NCI-H146 treated with DMSO at 0.1 percent for 48 hours (cell line): ENCODE measurements around the gene PHC2.

Source experiments
- DNase-seq: peaks from one replicate; lab custom pipeline; 2025; ENCODE audit not compliant: unreplicated experiment; lab: John Stamatoyannopoulos, UW

The PHC2 gene

DNA sequence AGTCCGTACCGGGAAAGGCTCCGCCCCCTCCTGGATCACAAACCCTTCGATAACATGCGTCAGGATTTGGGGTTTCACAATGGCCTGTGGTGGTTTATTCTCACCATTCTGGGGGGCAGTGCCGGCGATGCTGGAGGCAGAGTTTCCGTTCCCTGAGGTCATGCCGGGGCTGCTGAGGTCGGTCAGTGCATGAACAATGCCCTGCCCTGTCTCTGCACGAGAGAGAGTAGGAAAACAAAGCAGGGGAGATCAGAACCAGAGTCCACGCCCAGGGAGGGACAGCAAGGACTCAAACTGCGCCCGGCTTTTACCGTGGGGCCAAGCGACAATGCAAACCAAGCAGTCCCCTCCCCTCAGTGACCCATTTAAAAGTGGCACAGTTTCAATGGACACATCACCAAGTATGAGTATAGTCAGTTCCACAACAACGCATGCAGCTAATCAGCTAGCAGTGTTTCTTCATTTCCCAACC lies 96.8 kb downstream of the PHC2 start:
- no peak for DNase-seq

DNA sequence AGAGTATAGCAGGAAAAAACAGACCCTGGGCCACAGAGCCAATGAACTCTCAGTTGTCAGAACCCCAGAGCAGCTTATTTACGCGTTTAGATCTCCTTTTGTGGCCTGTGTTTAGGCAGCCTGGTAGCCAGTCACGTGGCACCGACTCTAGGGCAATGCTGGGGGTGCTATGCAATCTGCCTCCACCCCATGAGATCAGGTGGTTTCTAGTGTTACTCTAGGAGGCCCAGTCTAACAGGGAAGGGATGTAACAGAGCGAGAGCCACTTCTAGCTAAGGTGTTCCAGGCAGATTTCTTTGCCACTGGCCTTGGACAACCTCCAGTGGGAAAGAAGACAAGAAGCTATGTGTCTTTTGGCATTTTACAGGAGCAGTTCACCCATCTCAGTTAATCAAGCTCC lies 98.0 kb downstream of the PHC2 start:
- no peak for DNase-seq

DNA sequence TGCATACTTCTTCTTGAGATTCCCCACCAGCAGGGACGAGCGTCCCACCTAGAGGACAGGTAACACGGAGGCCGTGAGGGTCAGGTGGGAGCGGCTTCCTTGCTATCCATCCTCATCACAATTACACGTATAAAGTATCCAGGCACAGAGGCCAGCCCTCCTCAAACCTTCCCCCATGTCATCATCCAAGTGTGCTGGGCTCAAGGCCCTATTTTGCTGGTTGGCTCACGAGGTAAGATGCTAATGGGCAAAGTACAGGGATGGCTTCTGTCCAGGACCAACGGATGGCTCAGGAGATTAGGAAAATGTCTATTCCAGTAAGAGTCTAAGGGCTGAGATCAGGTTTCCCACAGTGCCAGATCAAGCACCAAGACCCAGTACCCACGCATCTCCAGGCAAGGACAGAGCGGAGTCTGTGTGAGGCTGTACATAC lies 98.5 kb downstream of the PHC2 start:
- DNase-seq = no peak

DNA sequence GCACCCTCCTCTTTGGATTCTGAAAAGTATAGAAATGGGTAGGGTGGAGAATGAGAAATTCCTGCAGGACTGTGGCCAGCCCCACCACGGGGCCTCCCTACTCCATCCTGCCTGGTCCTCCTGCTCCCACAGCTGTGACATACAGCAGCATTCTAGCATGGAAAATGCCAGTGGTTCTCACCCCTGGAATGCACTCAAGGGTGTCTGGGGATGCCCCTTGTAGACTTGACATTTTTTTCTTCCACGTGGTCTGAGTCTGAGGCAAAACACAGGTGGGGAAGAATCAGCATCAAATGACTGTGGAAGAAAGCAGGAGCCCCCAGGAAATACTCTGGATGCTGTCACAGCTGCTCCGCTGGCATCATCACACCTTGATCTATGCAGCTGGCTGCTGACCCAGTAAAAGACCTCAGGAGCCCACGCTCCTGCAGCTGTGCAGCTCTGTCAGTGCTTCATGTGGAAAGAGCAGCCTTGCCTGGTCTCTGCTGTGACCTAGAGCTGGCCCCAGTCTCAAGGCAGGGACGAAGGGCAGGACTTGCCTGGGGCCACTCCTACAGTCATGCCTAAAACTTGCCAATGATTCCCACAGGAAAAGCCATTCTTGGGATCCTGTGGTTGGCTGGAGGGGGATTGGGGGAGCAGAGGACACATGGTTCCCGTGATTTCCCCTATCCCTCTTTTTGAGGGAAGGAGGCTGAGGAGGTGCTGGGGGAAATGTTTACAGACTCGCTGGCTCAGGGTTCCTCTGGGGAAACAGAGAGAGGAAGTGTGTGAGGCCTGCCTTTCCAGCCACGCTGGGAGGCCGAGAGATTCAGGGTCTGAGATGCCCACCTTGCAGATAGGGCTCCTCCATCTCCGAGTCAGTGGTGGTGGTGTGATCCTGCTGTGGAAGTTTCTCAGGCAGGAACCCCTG lies 99.2 kb downstream of the PHC2 start:
- DNase-seq = no peak

DNA sequence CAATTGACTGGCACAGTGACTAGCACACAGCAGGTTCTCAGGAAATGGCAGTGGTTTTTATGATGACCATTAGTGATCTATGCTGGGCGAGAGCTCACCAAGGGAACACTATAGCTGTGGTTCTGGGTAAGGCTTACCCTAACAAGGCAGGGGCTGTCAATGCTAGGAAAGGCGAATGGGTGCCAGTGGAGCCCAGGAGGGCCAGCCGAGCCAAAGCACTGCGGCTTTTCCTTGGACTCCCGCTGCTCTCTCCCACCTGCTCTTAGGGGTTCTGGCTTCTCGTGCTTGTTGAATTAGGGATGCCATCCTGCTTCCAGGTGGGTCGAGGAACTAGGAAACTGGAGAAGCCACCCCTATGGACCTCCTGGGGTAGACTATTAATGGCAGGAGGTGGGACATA lies 100.0 kb downstream of the PHC2 start:
- DNase-seq = no peak

DNA sequence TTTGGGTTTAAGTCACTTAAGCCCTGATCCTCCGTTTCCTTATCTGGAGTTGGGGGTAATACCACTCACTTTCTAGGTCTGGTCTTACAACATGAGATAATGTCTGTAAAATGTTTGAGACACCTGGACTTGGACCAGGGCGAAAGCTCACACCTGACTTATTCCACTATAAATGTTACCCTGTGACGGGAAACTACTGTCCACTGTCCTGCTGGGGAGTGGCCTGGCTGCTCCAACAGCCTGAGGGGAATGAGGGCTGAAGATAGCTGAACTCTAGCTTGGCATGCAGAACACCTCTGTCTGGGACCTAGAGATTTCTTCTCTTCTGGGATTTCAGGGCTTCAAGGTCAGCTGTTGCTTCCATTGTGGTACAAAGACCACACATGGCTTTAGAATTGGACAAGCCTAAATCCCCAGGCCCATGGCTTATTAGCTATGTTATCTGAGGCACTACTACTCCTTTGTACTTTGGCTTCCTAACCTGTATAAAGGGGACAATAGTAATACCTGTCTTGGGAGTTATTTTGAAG lies 100.5 kb downstream of the PHC2 start:
- DNase-seq = no peak

DNA sequence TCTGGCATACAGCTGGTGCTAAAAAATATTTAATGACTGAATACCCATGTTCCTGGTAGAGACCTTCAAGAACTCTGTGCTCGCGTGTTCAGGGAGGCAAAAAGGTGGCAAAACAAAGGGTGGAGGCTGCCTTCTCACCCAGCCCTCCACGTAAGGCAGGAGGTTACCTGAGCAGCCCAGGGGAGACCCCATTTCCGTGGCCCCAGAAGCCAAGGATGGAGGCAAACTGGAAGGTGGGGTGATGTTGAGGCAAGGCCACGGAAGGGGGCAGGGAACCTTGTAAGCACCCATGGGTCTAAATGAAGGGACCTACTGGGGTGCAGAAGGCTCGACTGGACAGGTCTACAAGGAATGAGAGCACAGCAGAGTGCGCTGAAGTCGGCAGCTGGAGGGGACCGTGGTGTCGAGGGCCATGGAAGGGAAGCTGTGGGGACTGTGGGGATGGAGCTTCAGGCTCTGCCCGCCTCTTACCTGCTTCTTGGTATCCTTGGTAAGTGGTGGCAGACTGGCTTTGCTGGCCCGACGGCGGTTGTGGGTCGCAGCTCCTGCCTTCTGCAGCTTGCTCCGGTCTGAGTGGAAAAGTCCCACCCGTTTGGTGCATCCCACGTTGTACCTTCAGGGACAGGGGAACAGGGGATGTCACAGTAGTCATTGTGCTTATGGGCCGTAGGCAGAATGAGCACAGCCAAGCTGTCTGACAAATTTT lies 101.1 kb downstream of the PHC2 start:
- DNase-seq = no peak

DNA sequence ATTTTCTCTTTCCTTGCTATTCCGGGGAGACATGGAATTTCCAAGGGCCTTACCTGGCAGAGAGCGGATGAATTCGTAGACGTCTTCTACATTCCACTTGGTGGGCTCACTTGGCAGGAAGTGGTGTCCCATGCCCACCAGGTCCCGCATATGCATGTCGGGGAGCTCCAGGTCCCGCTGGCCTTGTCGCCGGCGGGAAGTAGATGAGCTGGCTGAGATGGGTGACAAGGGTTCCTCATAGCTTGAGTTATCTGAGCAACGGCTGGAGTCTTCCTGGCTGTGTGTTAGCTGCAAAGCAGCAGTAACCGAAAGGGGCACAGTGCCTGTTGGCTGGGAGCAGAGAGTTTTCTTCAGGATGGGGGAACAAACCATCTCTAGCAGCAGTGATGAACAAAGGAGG lies 102.1 kb downstream of the PHC2 start:
- no peak for DNase-seq

DNA sequence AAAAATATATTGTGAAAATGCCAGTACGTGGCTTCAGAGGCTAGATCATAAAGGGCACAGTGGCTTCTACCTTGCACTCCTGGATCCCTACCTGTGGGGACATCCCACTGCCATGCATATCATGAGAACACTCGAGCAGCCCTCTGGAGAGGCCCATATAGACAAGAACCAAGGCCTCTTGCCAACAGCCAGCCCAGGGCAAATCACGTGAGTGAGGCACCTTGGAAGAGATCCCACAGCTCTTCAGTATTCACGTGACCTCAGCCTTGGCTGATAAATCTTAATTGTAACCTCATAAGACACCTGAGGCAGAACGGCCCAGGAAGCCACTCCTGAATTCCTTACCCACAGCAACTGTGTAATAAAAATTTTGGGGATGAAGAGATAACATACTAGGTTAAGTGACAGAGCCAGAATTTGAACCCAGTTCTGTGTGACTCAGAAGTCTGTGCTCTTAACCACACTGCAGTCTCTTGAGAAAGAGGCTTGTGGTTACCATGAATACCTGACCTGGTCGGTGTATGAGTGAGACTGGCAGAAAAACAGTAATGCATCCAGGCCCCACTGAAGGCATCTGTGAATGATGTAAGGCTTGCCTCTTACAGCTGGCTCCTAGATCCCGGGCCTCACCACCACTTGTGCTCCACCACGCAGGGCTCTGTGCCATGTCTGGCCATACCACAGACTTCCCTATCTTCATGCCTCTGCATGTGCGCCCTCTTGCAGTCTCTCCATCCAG lies 103.1 kb downstream of the PHC2 start:
- DNase-seq = no peak

DNA sequence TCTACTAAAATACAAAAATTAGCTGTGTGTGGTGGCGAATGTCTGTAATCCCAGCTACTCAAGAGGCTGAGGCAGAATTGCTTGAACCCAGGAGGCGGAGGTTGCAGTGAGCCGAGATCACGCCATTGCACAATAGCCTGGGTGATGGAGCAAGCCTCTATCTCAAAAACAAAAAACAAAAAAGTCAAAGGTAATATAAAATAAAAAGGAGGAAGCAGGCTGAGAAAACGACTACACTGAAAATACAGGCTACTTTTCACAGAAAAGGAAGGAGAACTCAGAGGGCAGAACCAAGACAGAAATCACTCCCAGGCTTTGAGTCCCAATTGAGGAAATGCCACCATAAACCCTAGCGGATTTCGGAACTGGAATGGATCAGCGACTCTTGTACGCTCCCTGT lies 104.1 kb downstream of the PHC2 start:
- DNase-seq = no peak

DNA sequence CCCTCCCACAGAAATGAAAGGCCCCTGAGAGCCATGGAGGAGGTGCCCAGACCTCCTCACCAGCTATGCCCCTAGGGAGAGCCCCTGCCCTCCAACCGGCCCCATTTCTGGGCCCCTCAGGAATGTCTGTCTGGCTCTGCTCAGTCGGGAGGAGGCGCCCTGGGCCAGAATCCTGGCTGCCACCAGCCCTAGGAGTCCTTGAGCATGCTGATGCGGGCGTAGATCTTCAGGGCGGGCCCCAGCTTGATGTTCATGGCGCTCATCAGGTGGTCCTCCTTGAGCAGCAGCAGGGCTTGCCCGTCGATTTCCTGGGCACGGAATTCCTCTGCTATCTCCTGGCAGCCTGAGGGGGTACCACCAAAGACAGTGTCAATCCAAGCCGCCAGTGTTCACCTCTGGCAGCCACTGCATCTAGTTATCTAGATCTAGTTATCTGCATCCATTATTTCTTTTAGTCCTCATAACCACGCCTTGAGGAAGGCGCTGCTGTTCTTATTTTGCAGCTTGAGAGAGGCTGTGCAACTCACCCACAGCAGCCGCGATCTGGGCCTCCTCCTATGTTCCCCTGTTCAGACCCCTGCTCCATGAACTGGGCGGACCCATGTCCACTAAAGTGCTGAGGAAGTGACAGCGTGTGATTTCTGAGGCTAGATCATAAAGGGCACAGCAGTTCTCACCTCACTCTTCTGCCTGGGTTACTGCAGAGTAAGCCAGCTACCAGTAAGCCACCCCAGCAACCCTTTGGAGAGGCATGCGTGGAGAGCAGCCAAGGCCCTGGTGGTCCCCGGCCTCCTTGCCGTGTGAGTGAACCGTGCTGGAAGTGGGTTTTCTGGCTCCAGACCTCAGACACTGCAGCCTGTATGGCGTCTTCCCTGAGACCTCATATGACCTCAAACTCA lies 106.0 kb downstream of the PHC2 start:
- no peak for DNase-seq

DNA sequence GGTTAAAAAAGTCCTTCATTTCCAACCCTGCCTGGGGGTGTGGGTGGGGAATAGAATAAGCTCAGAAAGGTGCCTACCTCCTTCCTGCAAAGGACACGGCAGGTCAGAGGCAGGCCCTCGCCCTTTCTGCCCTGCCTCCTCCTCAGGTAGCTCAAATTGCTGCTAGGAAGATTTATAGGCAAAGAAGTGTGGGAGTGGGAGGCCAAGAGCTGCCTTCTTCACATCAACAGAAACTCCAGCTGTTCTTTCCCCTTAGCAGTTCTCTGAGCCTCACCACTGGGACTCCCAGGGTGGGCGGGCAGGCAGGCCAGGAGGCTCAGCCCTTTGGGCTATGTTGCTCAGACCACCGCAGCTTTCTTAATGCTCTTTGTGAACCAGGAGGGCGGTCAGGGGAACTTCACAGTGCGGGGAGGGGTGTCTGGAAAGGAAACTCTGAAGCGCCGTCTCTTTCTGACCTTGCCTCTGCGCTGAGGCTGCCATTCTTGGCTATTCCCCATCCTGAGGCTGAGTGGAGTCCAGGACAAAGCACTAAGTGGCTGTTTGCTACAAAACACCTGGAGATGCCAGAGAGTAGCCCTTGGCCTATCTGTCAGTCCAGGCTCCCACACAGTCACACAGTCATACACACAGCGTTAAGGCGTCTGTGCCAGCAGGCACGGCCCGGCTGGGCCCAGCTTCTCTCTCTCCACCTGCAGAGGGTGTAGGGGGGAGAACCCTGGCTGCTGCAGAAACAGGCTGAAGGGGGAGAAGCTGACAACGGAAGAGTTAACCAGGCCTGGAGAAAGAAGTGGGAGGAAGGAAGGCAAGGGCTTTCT lies 107.0 kb downstream of the PHC2 start:
- no peak for DNase-seq

DNA sequence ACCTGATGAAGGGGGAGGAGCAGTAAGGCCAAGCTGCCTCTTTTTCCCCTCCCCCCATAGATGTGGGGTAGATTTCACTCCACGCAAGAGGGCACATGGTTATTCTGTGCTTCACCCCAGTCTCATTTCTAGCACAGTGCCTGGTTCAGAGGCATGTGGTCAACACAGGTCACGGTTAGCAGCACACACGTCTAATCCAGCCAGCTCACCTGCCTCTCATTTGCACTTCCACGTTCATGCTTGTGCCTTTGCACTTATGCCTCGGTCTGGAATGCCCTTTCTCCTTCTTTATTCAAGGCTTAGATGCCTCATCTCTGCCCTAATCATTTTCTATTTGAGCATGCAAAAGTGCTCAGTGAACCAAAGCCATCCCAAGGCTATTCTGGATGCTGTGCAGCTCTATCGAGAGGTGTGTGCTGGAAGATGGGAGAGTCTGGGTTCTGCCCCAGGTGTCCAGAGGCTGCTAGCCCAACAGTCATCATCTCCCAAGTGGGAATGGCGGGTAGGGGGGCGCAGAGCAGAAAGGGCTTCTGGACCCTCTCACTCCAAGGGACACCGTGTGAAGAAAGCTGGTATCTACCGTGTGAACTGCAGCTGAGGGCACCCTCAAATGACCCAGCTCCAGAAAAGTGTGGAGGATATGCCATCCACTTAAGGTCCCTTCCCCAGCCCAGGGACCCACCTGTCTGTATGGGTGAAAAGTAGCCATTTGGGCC lies 107.9 kb downstream of the PHC2 start:
- no peak for DNase-seq

DNA sequence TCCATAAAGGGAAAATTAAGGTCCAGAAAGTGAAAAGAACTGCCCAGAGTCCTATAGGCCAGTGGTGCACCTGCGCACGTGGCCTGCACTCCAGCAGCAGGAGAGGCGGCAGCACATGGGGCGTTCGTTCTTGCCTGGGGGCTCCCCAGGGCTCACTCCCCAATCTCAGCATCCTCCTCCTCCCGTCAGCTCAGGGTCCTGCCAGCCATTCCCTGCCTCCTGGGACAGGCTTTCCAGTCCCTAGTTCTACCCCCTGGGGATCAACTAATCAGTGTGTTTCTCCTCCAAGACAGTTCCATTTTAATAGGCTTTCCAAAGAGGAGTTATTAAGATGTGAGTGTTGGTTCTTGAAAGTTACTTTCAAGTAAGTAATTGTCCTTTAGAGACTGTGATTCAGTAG lies 108.8 kb downstream of the PHC2 start:
- no peak for DNase-seq

DNA sequence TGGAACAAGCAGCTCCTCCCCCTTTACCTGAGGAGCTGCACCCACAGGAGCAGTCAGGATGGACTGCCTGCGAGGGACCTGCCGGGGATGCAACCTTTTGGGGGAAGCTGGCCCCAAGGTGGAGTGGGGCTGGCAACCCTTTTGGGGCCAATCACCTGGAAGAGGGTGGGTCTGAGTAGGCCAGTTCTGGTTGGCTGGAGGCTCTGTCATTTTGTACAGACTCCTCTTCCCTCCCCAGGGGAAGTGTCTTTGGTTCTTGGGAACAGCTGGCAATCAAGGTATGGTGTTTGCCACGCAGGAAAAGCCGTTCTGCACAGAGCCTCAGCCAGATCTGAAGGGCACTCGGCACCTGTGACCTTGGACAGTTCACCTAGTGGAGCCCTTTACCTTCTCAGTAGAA lies 109.7 kb downstream of the PHC2 start:
- DNase-seq = no peak

DNA sequence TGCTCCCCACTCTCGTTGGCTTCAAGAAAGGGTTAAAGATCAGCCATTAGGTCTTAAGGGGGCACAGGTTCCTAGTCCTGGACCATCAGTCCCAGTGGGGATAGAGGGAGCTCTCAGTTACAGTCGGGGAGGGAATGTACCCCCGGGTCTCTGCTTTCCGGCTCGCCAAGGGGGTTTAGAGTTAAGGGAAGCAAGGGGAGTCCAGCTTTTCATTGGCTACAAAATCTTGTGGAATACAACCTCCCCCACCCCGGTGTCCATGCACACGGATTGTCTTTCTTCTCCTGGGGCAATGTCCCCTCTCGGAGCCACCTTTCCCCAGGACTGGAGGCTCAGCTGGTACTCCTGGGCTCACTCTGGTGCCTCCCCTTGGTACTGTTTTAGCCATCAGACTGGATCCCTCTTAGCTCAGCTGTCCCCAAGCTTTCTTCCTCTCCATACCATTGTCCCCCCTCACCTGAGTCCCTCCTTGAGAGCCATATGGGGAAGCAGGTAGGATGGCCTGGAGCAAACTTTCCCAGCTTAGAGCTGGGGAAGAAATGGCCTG lies 110.2 kb downstream of the PHC2 start, which contains the start of gene A3GALT2:
TSS of gene A3GALT2 (minus strand) at position 480 of the 547 bp plus-strand sequence. CDS start at position 480, 0 bp downstream.
- DNase-seq = no peak

DNA sequence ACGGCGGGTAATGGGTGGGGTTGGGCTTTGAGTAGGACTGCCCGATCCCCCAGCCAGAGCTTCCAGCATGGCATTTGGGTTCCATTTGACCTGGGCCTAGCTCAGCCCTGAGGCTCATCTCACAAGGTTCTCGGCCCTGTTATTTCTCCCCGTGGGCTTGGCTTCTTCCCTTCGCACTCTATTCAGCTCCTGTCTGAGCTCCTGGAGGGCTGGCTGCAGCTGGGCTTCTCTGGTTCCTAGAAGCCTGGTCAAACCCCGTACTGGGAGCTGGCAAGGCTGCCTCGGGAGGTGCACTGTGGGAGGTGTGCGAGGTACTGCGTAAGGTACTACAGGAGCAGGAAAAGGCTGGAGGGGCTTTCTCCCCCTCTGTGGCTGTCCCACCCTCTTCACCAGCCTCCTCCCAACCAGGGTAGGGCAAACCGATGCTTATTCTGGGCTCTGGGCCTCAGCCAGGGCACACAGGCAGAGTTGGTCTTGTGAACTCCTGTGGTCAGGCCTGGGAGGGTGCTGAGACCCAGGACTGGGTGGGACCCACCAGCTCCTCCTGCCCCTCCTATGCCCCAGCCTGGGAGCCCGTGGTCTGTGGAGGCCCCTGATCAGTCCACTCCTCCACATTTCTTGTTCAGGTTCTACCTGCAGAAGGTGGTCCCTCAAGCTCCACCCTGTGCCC lies 110.8 kb downstream of the PHC2 start:
- DNase-seq = no peak
